Thoracic aorta (tissue), 2 donors: ENCODE results near the gene SLC22A16. TPM values are rescaled to one million over a fixed set of nuclear protein-coding genes. Genes with fewer than 3 reads are reported as not detected.

Source experiments
- ATAC-seq: fragments of 150-250 bp; one replicate; pipeline ENCODE4 v1.8.0; 2017; ENCODE audit warnings: low read depth; ENCODE audit not compliant: insufficient number of reproducible peaks, low FRiP score
- DNase-seq: peaks from one replicate; pipeline ENCODE4 v3.0.0-alpha.2; 2020; ENCODE audit warnings: low spot score
- H3K27ac ChIP-seq, 2 donors: fragments of 200-600 bp; sonication (generic); 1 replicate in 1 of 2; 2 replicates in 1 of 2; pipeline ENCODE4 v1.5.1; 2016; ENCODE audit warnings: mild to moderate bottlenecking in 2 of 2, moderate library complexity in 2 of 2
- H3K27me3 ChIP-seq: fragments of 200-600 bp; sonication (generic); replicated peaks from 2 replicates; pipeline ENCODE4 v1.6.0; 2016; ENCODE audit warnings: mild to moderate bottlenecking; ENCODE audit not compliant: insufficient read depth
- H3K36me3 ChIP-seq: fragments of 200-600 bp; sonication (generic); one replicate; pipeline ENCODE4 v1.5.1; 2016
- H3K4me1 ChIP-seq, 2 donors: fragments of 200-600 bp; sonication (generic); 1 replicate in 1 of 2; 2 replicates in 1 of 2; pipeline versions ENCODE4 v1.5.1 to v1.6.0; 2016; ENCODE audit warnings: low read depth in 2 of 2, mild to moderate bottlenecking in 1 of 2; ENCODE audit not compliant: control insufficient read depth in 1 of 2
- H3K4me3 ChIP-seq: fragments of 200-600 bp; sonication (generic); 2 replicates; pipeline ENCODE4 v1.5.1; 2016; ENCODE audit warnings: mild to moderate bottlenecking
- H3K9me3 ChIP-seq: fragments of 200-600 bp; sonication (generic); 2 replicates; pipeline ENCODE4 v1.5.1; 2016
- total RNA-seq, 2 donors: library from RNA; depleted of rRNA; stranded (reverse); fragments of >200 nt; gene quantifications; one replicate each; pipeline versions ENCODE4 v1.1.0 to v1.2.3, GENCODE V29; 2016
- TF ChIP-seq, protein P1 (sequence below): fragments of 200-600 bp; sonication (generic); IDR thresholded peaks from one replicate; pipeline ENCODE4 v1.5.1; 2019; ENCODE audit warnings: antibody characterized with exemption

Gene SLC22A16
- total RNA-seq, 2 donors from 2014 or later: 3.8 TPM; not detected in 1

GRCh38 chr6:110389689-110390382, 86.6 kb downstream of the SLC22A16 start:
- no peak overlapping the region for H3K27ac ChIP-seq
- H3K4me3 ChIP-seq: no peak overlapping the region
- H3K27me3 ChIP-seq: no peaks in the 10 kb centered on the region
- H3K36me3 ChIP-seq: no peaks in the 10 kb centered on the region
- H3K9me3 ChIP-seq: no peaks in the 10 kb centered on the region
- TF ChIP-seq, protein P1, sequence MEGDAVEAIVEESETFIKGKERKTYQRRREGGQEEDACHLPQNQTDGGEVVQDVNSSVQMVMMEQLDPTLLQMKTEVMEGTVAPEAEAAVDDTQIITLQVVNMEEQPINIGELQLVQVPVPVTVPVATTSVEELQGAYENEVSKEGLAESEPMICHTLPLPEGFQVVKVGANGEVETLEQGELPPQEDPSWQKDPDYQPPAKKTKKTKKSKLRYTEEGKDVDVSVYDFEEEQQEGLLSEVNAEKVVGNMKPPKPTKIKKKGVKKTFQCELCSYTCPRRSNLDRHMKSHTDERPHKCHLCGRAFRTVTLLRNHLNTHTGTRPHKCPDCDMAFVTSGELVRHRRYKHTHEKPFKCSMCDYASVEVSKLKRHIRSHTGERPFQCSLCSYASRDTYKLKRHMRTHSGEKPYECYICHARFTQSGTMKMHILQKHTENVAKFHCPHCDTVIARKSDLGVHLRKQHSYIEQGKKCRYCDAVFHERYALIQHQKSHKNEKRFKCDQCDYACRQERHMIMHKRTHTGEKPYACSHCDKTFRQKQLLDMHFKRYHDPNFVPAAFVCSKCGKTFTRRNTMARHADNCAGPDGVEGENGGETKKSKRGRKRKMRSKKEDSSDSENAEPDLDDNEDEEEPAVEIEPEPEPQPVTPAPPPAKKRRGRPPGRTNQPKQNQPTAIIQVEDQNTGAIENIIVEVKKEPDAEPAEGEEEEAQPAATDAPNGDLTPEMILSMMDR: no peak
- DNase-seq (no peak), ATAC-seq (no peak)
- H3K4me1 ChIP-seq: peaks cover 0 to 7% of the 10 kb centered on the region in 2 donors

DNA sequence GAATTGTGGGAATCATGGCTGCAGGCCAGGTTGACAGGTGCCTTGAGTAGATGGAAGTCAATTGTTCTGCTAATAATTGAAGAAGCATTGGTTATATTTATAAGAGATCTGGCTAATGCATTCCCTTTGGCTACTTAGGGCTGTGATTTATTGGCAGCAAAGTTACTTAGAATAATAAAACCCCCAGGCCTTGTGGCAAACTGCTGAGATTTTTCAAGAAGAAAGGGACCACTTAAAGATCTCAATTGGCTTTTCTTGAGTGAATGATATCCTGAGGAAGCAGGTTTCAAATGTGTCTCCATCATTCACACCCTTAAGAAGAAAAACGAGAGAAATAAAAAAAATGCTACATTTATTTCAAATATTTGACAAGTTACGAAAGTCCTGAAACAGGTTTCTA, 88.4 kb downstream of the SLC22A16 start:
- H3K9me3 ChIP-seq: no peaks in the 10 kb centered on the region
- DNase-seq (no peak), ATAC-seq (no peak)
- H3K4me1 ChIP-seq: peaks cover 0 to 7% of the 10 kb centered on the region in 2 donors
- H3K4me3 ChIP-seq: no peak overlapping the region
- no peaks in the 10 kb centered on the region for H3K36me3 ChIP-seq
- TF ChIP-seq, protein P1: no peak
- H3K27ac ChIP-seq: no peak overlapping the region
- no peaks in the 10 kb centered on the region for H3K27me3 ChIP-seq

- Histone ChIP-seq H3K4me3 (no peak overlapping the region), H3K27me3 (no peaks in the 10 kb centered on the region), H3K36me3 (no peaks in the 10 kb centered on the region), H3K9me3 (no peaks in the 10 kb centered on the region), H3K27ac (no peak overlapping the region), H3K4me1 (peaks cover 0 to 7% of the 10 kb centered on the region in 2 donors)
- ATAC-seq (no peak), DNase-seq (no peak)
- TF ChIP-seq, protein P1: no peak
These were observed 91.0 kb downstream of the SLC22A16 start for GRCh38 chr6:110385458-110385863.

- Histone ChIP-seq H3K27ac (no peak overlapping the region), H3K27me3 (no peaks in the 10 kb centered on the region), H3K4me1 (no peaks in the 10 kb centered on the region), H3K36me3 (no peaks in the 10 kb centered on the region), H3K9me3 (no peaks in the 10 kb centered on the region), H3K4me3 (no peak overlapping the region)
- no peak for ATAC-seq
- TF ChIP-seq, protein P1: no peak
- no peak for DNase-seq
These were observed 97.9 kb downstream of the SLC22A16 start for GRCh38 chr6:110378552-110378951.

Other genes starting within 250 kb of the SLC22A16 start
- 10 to 100 TPM; 12.1 to 27.6 TPM for gene METTL24, start 118.3 kb downstream of the SLC22A16 start, total RNA-seq
- gene DDO, start 61.0 kb downstream of the SLC22A16 start, total RNA-seq: 1 to 10 TPM in 1 of 2 donors, under 1 TPM in 1; 0.68 to 1.6 TPM